Measurements from ENCODE around the gene PTGDR2.

PTGDR2 gene

GRCh38 chr11:60855726-60856633 is at the start of gene PTGDR2:
PTGDR2 (minus strand) TSS chr11:60855950; CDS start chr11:60853722, 2,228 bp downstream.
- in situ Hi-C loops (cut with MboI; ENCODE audit: low sequenced_read_pairs) = no loop called here

- in situ Hi-C loops (cut with MboI; ENCODE audit: low sequenced_read_pairs) = no loop called here
Observed at GRCh38 chr11:60905047-60905446, 49.3 kb upstream of the PTGDR2 start.

GRCh38 chr11:60902625-60903024 is 46.9 kb upstream of the PTGDR2 start:
- in situ Hi-C loops (cut with MboI; ENCODE audit: low sequenced_read_pairs) = no loop called here

- in situ Hi-C loops (cut with MboI; ENCODE audit: low sequenced_read_pairs) = no loop called here
Observed at GRCh38 chr11:60900673-60901404, 45.1 kb upstream of the PTGDR2 start.

GRCh38 chr11:60899977-60900376 is 44.2 kb upstream of the PTGDR2 start:
- in situ Hi-C loops (cut with MboI; ENCODE audit: low sequenced_read_pairs) = no loop called here

- in situ Hi-C loops (cut with MboI; ENCODE audit: low sequenced_read_pairs) = no loop called here
Observed at GRCh38 chr11:60899046-60899936, 43.5 kb upstream of the PTGDR2 start.

- in situ Hi-C loops (cut with MboI; ENCODE audit: low sequenced_read_pairs) = no loop called here
Observed at GRCh38 chr11:60897496-60897895, 41.7 kb upstream of the PTGDR2 start.

GRCh38 chr11:60895687-60896086 is 39.9 kb upstream of the PTGDR2 start:
- in situ Hi-C loops (cut with MboI; ENCODE audit: low sequenced_read_pairs) = no loop called here

- in situ Hi-C loops (cut with MboI; ENCODE audit: low sequenced_read_pairs) = no loop called here
Observed at GRCh38 chr11:60891103-60891741, 35.5 kb upstream of the PTGDR2 start.

- in situ Hi-C loops (cut with MboI; ENCODE audit: low sequenced_read_pairs) = no loop called here
Observed at GRCh38 chr11:60890696-60891095, 34.9 kb upstream of the PTGDR2 start.

GRCh38 chr11:60889869-60890311 is 34.1 kb upstream of the PTGDR2 start:
- in situ Hi-C loops (cut with MboI; ENCODE audit: low sequenced_read_pairs) = no loop called here

- in situ Hi-C loops (cut with MboI; ENCODE audit: low sequenced_read_pairs) = no loop called here
Observed at GRCh38 chr11:60887556-60887955, 31.8 kb upstream of the PTGDR2 start.

- in situ Hi-C loops (cut with MboI; ENCODE audit: low sequenced_read_pairs) = no loop called here
Observed at GRCh38 chr11:60880643-60881282, 25.0 kb upstream of the PTGDR2 start.

- in situ Hi-C loops (cut with MboI; ENCODE audit: low sequenced_read_pairs) = no loop called here
Observed at GRCh38 chr11:60879971-60880588, 24.3 kb upstream of the PTGDR2 start.

- in situ Hi-C loops (cut with MboI; ENCODE audit: low sequenced_read_pairs) = no loop called here
Observed at GRCh38 chr11:60879104-60879503, 23.4 kb upstream of the PTGDR2 start.

- in situ Hi-C loops (cut with MboI; ENCODE audit: low sequenced_read_pairs) = no loop called here
Observed at GRCh38 chr11:60878245-60879101, 22.7 kb upstream of the PTGDR2 start.

GRCh38 chr11:60876168-60876485 is 20.4 kb upstream of the PTGDR2 start:
- in situ Hi-C loops (cut with MboI; ENCODE audit: low sequenced_read_pairs) = no loop called here

- in situ Hi-C loops (cut with MboI; ENCODE audit: low sequenced_read_pairs) = no loop called here
Observed at GRCh38 chr11:60875366-60876167, 19.8 kb upstream of the PTGDR2 start.

Measured in HL-60/S4 treated with retinoic acid at 250 ng/mL for 4 days and 3 days (cell line).